Neural cell (in vitro differentiated cells): ENCODE data around the gene LZTS3.

Source experiments
- EP300 ChIP-seq: fragments of 450-650 bp; conservative IDR thresholded peaks from 2 replicates; pipeline ENCODE4 v1.6.1; 2014; ENCODE audit warnings: antibody characterized with exemption, mild to moderate bottlenecking, moderate library complexity; ENCODE audit not compliant: poor library complexity, severe bottlenecking
- MXI1 ChIP-seq: fragments of 450-650 bp; conservative IDR thresholded peaks from 2 replicates; pipeline ENCODE4 v1.6.1; 2014; ENCODE audit warnings: antibody characterized with exemption, mild to moderate bottlenecking; ENCODE audit not compliant: poor library complexity, severe bottlenecking
- POLR2AphosphoS5 ChIP-seq: IDR thresholded peaks from 2 replicates; pipeline ENCODE4 v1.6.1; 2012
- RAD21 ChIP-seq: fragments of 450-650 bp; conservative IDR thresholded peaks from 2 replicates; pipeline ENCODE4 v1.6.1; 2014; ENCODE audit warnings: antibody characterized with exemption, mild to moderate bottlenecking, moderate library complexity
- REST ChIP-seq: IDR thresholded peaks from 2 replicates; pipeline ENCODE4 v1.6.1; 2012; ENCODE audit warnings: borderline replicate concordance
- SMC3 ChIP-seq: fragments of 450-650 bp; conservative IDR thresholded peaks from 2 replicates; pipeline ENCODE4 v1.6.1; 2014; ENCODE audit warnings: antibody characterized with exemption, mild to moderate bottlenecking, moderate library complexity; ENCODE audit not compliant: poor library complexity
- TAF1 ChIP-seq: IDR thresholded peaks from 2 replicates; pipeline ENCODE4 v1.6.1; 2012; ENCODE audit warnings: low read depth
- TF ChIP-seq, protein P1 (sequence below): fragments of 450-650 bp; IDR thresholded peaks from 2 replicates; pipeline ENCODE4 v1.5.1; 2014; ENCODE audit warnings: antibody characterized with exemption, mild to moderate bottlenecking, moderate library complexity; ENCODE audit not compliant: poor library complexity, severe bottlenecking

DNA sequence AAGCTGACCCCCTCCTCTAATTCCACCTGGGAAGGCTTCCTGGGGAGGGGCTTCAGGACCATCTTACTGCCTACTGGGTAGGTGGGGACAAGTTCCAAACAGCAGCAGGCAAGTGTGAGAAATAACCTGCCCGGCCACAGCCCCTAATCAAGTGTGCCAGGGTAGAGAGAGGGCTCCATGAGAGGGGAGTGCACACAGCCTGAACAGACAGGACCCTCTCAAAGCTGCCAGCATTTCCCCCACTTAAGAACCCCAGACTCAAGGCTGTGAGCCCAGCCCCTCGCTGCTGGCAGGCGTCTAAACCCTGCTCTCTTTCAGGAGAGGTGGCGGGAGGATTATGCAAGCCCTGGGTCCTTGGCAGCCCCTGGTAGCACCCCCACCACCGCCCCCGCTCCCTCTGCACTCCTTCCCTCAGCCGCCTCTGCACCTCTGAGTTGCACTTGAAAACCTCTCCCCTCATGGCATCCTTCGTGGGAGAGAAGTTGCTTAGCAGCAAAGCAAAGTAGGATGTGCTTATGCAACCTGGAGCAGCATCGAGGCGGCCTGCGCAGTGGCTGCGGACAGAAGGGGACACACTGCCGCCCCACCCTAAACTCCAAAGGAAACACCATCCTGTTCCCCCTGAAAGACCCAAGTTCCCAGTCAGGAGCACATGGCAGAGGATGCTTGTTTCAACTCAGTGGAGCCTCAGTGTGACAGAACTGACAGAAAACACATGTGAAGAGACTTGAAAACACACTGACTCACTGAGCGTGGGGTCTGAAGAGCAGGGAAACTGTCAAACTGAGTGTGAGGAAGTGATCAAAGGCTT, 20.7 kb upstream of the LZTS3 start:
- TF ChIP-seq EP300: no peak
- no peak for TF ChIP-seq REST
- no peak for TF ChIP-seq RAD21
- TF ChIP-seq, protein P1, sequence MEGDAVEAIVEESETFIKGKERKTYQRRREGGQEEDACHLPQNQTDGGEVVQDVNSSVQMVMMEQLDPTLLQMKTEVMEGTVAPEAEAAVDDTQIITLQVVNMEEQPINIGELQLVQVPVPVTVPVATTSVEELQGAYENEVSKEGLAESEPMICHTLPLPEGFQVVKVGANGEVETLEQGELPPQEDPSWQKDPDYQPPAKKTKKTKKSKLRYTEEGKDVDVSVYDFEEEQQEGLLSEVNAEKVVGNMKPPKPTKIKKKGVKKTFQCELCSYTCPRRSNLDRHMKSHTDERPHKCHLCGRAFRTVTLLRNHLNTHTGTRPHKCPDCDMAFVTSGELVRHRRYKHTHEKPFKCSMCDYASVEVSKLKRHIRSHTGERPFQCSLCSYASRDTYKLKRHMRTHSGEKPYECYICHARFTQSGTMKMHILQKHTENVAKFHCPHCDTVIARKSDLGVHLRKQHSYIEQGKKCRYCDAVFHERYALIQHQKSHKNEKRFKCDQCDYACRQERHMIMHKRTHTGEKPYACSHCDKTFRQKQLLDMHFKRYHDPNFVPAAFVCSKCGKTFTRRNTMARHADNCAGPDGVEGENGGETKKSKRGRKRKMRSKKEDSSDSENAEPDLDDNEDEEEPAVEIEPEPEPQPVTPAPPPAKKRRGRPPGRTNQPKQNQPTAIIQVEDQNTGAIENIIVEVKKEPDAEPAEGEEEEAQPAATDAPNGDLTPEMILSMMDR: no peak
- TF ChIP-seq TAF1: no peak
- no peak for TF ChIP-seq POLR2AphosphoS5
- TF ChIP-seq SMC3: no peak
- no peak for TF ChIP-seq MXI1
